Pancreas (tissue), 10 donors: ENCODE measurements around the gene S100P. TPM values are rescaled to one million over a fixed set of nuclear protein-coding genes. Genes with fewer than 3 reads are reported as not detected.
A peak's percentile ranks its signal among the peaks of the same experiment; 100 is the strongest.

Experiments used
- ATAC-seq, 4 donors: fragments of 200-7000 bp; cut with Tn5 transposase; one replicate each; pipeline versions ENCODE4 v1.8.0 to v1.9.1; 2020; ENCODE audit warnings: mild to moderate bottlenecking in 4 of 4, moderate library complexity in 4 of 4
- DNase-seq, 6 donors: peaks; one replicate each; pipeline ENCODE4 v3.0.0-alpha.2; 2020
- FAIRE-seq: peaks from 2 replicates; lab custom pipeline; 2012; peaks lifted over from hg19 to GRCh38; lab: Jason Lieb, UNC
- H3K27ac ChIP-seq, 4 donors: fragments of 200-600 bp; sonication (generic); 1 replicate in 3 of 4; 2 replicates in 1 of 4; pipeline versions ENCODE4 v1.5.0 to v1.8.0; 2020
- H3K27me3 ChIP-seq, 4 donors: fragments of 200-600 bp; one replicate each; pipeline ENCODE4 v1.8.0; 2021
- H3K36me3 ChIP-seq, 3 donors: fragments of 200-600 bp; sonication (generic) in 1 of 3; one replicate each; pipeline versions ENCODE4 v1.5.0 to v1.8.0; 2020 to 2021
- H3K4me1 ChIP-seq, 3 donors: fragments of 200-600 bp; one replicate each; pipeline ENCODE4 v1.8.0; 2021
- H3K4me3 ChIP-seq, 4 donors: fragments of 200-600 bp; sonication (generic) in 2 of 4; one replicate each; pipeline versions ENCODE4 v1.5.0 to v1.8.0; 2020 to 2021
- H3K9me3 ChIP-seq, 4 donors: fragments of 200-600 bp; one replicate each; pipeline ENCODE4 v1.8.0; 2021
- CTCF ChIP-seq, 4 donors: fragments of 200-600 bp; sonication (generic) in 3 of 4; IDR thresholded peaks; one replicate each; pipeline versions ENCODE4 v1.5.0 to v1.8.0; 2021; ENCODE audit warnings: antibody characterized with exemption in 4 of 4
- WGBS, 2 donors: extraction: QIAGEN DNeasy Blood & Tissue Kit; methylation state at CpG; one replicate each; pipeline ENCODE4 v1.1.7; 2013; 5-methylcytosine and 5-hydroxymethylcytosine counted together
- intact Hi-C, 3 donors: fragments of 100-400 bp; cut with DNase I; formaldehyde crosslinking; loops; one replicate each; pipeline versions ENCODE4 v1.11.1 to v1.14.2; 2022
- polyA plus RNA-seq, 2 donors: library from polyadenylated mRNA; stranded (reverse); fragments of 200-250 nt; gene quantifications; one replicate each; pipeline ENCODE4 v1.2.3, GENCODE V29; 2013
- total RNA-seq, 6 donors: library from RNA; stranded (reverse); fragmentation: NEBNext Ultra II Directional in 4 of 6; extraction: Animal tissue kit (Norgen Biotek cat#: 25700) in 4 of 6; gene quantifications; one replicate each; pipeline versions ENCODE4 v1.2.1 to v1.2.4, GENCODE V29; 2021 to 2023
- donor health status: healthy with polysubstance abuse.
- donor health status: DM: no; HTN: no; CAD: no; lungs with moderate emphysema.
- donor health status: DM: no; HTN: no; CAD: no.
- donor health status: control.
- donor health status: control.
- donor health status: Bipolar disorder and iron deficiency.
- donor health status: DM: yes; HTN: yes; CAD: no.
- donor health status: DM: no; HTN: no; CAD: no.
- donor health status: DM: no; HTN: no; CAD: no.
- donor health status: DM: yes; HTN: yes; CAD: no.

The S100P gene
- total and polyA plus RNA-seq, 8 donors: 0.42 to 15.7 (median 1.5) TPM; not detected in 4

GRCh38 chr4:6692806-6693205 lies 872 bp upstream of the S100P start:
- DNase-seq (no peak), ATAC-seq (no peak), FAIRE-seq (no peak)
- TF ChIP-seq CTCF (IDR thresholded peaks at IDR 0.05): no peak
- WGBS, 2 donors: 70 to 82% methylated on average over 3 of the region's 3 CpGs
- Histone ChIP-seq H3K27me3 (no peaks in the 10 kb centered on the region), H3K9me3 (no peaks in the 10 kb centered on the region), H3K4me3 (no peak overlapping the region), H3K4me1 (no peaks in the 10 kb centered on the region), H3K27ac (no peak overlapping the region), H3K36me3 (no peaks in the 10 kb centered on the region)
- intact Hi-C loops: no loop called here

- DNase-seq: no peak
- Histone ChIP-seq H3K27ac (peak overlapping the region in 1 of 4 donors; percentile 8), H3K4me1 (no peaks in the 10 kb centered on the region), H3K36me3 (no peaks in the 10 kb centered on the region), H3K27me3 (no peaks in the 10 kb centered on the region), H3K9me3 (no peaks in the 10 kb centered on the region), H3K4me3 (no peak overlapping the region)
- no peak for FAIRE-seq
- ATAC-seq: no peak
- 85 to 89% methylated on average over 15 to 16 of the region's 16 CpGs for WGBS, 2 donors
- intact Hi-C loops: no loop called here
- TF ChIP-seq CTCF (IDR thresholded peaks at IDR 0.05): no peak
These were observed 661 bp downstream of the S100P start for GRCh38 chr4:6694177-6694901.

- intact Hi-C loops: no loop called here
- 62 to 65% methylated on average over 18 of the region's 18 CpGs for WGBS, 2 donors
- Histone ChIP-seq H3K9me3 (no peaks in the 10 kb centered on the region), H3K27me3 (no peaks in the 10 kb centered on the region), H3K4me1 (no peaks in the 10 kb centered on the region), H3K27ac (no peak overlapping the region), H3K36me3 (no peaks in the 10 kb centered on the region), H3K4me3 (no peak overlapping the region)
- DNase-seq: peak in 1 of 6 donors; percentile 53
- TF ChIP-seq CTCF (IDR thresholded peaks at IDR 0.05): no peak
- FAIRE-seq: no peak
- peak; percentile 22 to 65 (median 44) for ATAC-seq
These were observed 2.3 kb downstream of the S100P start for GRCh38 chr4:6695660-6696610.

GRCh38 chr4:6696611-6697010 lies 2.9 kb downstream of the S100P start:
- Histone ChIP-seq H3K9me3 (no peaks in the 10 kb centered on the region), H3K4me1 (no peaks in the 10 kb centered on the region), H3K27me3 (no peaks in the 10 kb centered on the region), H3K27ac (no peak overlapping the region), H3K36me3 (no peaks in the 10 kb centered on the region), H3K4me3 (no peak overlapping the region)
- FAIRE-seq (no peak), DNase-seq (no peak), ATAC-seq (peak in 1 of 4 donors; percentile 23)
- intact Hi-C loops: no loop called here
- 82 to 86% methylated on average over 8 of the region's 8 CpGs for WGBS, 2 donors
- TF ChIP-seq CTCF (IDR thresholded peaks at IDR 0.05): no peak
